AG09309 (cell line): ENCODE measurements around the gene GP2.

Source experiments
- DNase-seq: peaks from one replicate; pipeline ENCODE4 v3.0.0-alpha.2; 2010; ENCODE audit warnings: low read depth
- H3K4me3 ChIP-seq: 2 replicates; pipeline ENCODE4 v1.5.1; 2011; ENCODE audit warnings: mild to moderate bottlenecking, low read depth, low read length, moderate library complexity; ENCODE audit not compliant: control insufficient read depth
- TF ChIP-seq, protein P1 (sequence below): IDR thresholded peaks from 2 replicates; pipeline ENCODE4 v1.5.1; 2011; ENCODE audit warnings: mild to moderate bottlenecking, low read depth, low read length, inconsistent platforms; ENCODE audit not compliant: insufficient read depth, control insufficient read depth; ENCODE audit errors: missing control alignments

GP2 gene

DNA sequence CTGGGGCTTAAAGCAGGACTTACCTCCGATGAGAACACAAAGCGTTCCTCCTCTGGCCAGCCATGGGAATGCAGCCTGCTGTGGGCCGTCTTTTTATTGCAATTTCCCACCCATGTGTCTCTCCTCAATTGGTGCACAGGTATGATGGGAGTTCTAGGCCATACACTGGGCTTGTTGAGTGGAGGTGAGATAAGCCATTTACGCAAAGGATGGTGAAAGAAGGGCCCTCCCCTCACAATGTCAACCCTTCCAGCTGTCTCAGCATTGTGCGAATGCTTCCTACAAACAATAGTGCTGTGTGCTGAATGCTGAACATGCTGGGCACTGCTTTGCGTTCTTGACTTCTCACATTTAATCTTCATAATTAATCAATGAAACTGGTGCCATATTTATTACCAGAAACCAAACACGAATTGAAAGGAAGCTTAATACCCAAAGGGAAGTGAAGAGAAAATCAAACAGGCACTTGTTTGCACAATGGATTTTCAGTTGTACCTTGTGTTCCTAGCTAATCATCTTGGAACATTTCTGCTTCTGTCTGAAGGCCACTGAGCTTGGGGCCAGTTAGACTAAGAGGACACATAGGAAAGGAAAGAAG is at the start of gene GP2:
TSS of gene GP2 (minus strand) at position 70 of the 598 bp plus-strand sequence. CDS start 1,082 bp downstream, outside the sequence.
- no peak within 1 kb of the TSS for H3K4me3 ChIP-seq
- no peak for DNase-seq
- TF ChIP-seq, protein P1, sequence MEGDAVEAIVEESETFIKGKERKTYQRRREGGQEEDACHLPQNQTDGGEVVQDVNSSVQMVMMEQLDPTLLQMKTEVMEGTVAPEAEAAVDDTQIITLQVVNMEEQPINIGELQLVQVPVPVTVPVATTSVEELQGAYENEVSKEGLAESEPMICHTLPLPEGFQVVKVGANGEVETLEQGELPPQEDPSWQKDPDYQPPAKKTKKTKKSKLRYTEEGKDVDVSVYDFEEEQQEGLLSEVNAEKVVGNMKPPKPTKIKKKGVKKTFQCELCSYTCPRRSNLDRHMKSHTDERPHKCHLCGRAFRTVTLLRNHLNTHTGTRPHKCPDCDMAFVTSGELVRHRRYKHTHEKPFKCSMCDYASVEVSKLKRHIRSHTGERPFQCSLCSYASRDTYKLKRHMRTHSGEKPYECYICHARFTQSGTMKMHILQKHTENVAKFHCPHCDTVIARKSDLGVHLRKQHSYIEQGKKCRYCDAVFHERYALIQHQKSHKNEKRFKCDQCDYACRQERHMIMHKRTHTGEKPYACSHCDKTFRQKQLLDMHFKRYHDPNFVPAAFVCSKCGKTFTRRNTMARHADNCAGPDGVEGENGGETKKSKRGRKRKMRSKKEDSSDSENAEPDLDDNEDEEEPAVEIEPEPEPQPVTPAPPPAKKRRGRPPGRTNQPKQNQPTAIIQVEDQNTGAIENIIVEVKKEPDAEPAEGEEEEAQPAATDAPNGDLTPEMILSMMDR, result no peak

- TF ChIP-seq, protein P1, result no peak
- H3K4me3 ChIP-seq, result no peak overlapping the region
- DNase-seq, result no peak
Measured at GRCh38 chr16:20372701-20373100, 45.4 kb upstream of the GP2 start.

- TF ChIP-seq, protein P1, result no peak
- H3K4me3 ChIP-seq, result no peak overlapping the region
- DNase-seq, result no peak
Measured at GRCh38 chr16:20369452-20370054, 42.2 kb upstream of the GP2 start.

- no peak overlapping the region for H3K4me3 ChIP-seq
- TF ChIP-seq, protein P1, result no peak
- DNase-seq, result no peak
Measured at GRCh38 chr16:20364051-20364450, 36.7 kb upstream of the GP2 start.

GRCh38 chr16:20363191-20363590 is 35.9 kb upstream of the GP2 start:
- TF ChIP-seq, protein P1, result no peak
- H3K4me3 ChIP-seq, result no peak overlapping the region
- DNase-seq, result no peak

GRCh38 chr16:20359997-20360396 is 32.7 kb upstream of the GP2 start:
- TF ChIP-seq, protein P1, result no peak
- H3K4me3 ChIP-seq, result no peak overlapping the region
- no peak for DNase-seq
